SK-N-SH treated with all-trans-retinoic acid at 6 μM for 48 hours (cell line): ENCODE measurements around the gene VAMP5.

ENCODE experiments used
- ATAC-seq: fragments of 200-7000 bp; cut with Tn5 transposase; 3 replicates; pipeline ENCODE4 v1.9.1; 2020; ENCODE audit warnings: mild to moderate bottlenecking, moderate library complexity
- ARNTL ChIP-seq: fragments of 450-650 bp; formaldehyde crosslinking; IDR thresholded peaks from 2 replicates; pipeline ENCODE4 v1.5.0; 2020; ENCODE audit warnings: low read depth, mild to moderate bottlenecking, moderate library complexity, borderline replicate concordance
- BACH2 ChIP-seq: fragments of 250-450 bp; sonication (Bioruptor Pico); IDR thresholded peaks from 2 replicates; pipeline ENCODE4 v1.9.0; 2021; ENCODE audit warnings: mild to moderate bottlenecking, borderline replicate concordance
- CREB5 ChIP-seq: fragments of 250-450 bp; sonication (Bioruptor Pico); IDR thresholded peaks from 2 replicates; pipeline ENCODE4 v1.5.1; 2020; ENCODE audit warnings: low read depth, mild to moderate bottlenecking, moderate library complexity
- CSDC2 ChIP-seq: fragments of 250-450 bp; sonication (Bioruptor Pico); IDR thresholded peaks from 2 replicates; pipeline ENCODE4 v1.5.0; 2020; ENCODE audit warnings: mild to moderate bottlenecking, moderate library complexity
- CSRNP3 ChIP-seq: fragments of 250-450 bp; sonication (Bioruptor Pico); IDR thresholded peaks from 2 replicates; pipeline ENCODE4 v1.5.1; 2021; ENCODE audit warnings: mild to moderate bottlenecking, moderate library complexity
- ESRRG ChIP-seq: fragments of 250-450 bp; sonication (Bioruptor Pico); IDR thresholded peaks from 2 replicates; pipeline ENCODE4 v1.6.1; 2021; ENCODE audit warnings: mild to moderate bottlenecking
- GLIS3 ChIP-seq: fragments of 250-450 bp; sonication (Bioruptor Pico); IDR thresholded peaks from 2 replicates; pipeline ENCODE4 v1.5.0; 2020; ENCODE audit warnings: mild to moderate bottlenecking, moderate library complexity
- ISL1 ChIP-seq: fragments of 250-450 bp; sonication (Bioruptor Pico); IDR thresholded peaks from 2 replicates; pipeline ENCODE4 v2.1.2; 2022; ENCODE audit warnings: mild to moderate bottlenecking, moderate library complexity
- OSR1 ChIP-seq: fragments of 250-450 bp; sonication (Bioruptor Pico); IDR thresholded peaks from 2 replicates; pipeline ENCODE4 v1.8.0; 2022; ENCODE audit warnings: moderate library complexity, mild to moderate bottlenecking, inconsistent platforms
- PATZ1 ChIP-seq: fragments of 250-450 bp; sonication (Bioruptor Pico); IDR thresholded peaks from 2 replicates; pipeline ENCODE4 v1.8.0; 2020; ENCODE audit warnings: mild to moderate bottlenecking, moderate library complexity, borderline replicate concordance
- POU6F1 ChIP-seq: fragments of 250-450 bp; sonication (Bioruptor Pico); IDR thresholded peaks from 2 replicates; pipeline ENCODE4 v1.8.0; 2021; ENCODE audit warnings: low read depth, mild to moderate bottlenecking, moderate library complexity, borderline replicate concordance
- RARB ChIP-seq: fragments of 250-450 bp; sonication (Bioruptor Pico); IDR thresholded peaks from 2 replicates; pipeline ENCODE4 v1.8.0; 2021; ENCODE audit warnings: mild to moderate bottlenecking, moderate library complexity
- SNAI2 ChIP-seq: fragments of 250-450 bp; sonication (Bioruptor Pico); IDR thresholded peaks from 2 replicates; pipeline ENCODE4 v1.5.0; 2020; ENCODE audit warnings: mild to moderate bottlenecking, moderate library complexity
- TCF4 ChIP-seq: fragments of 250-450 bp; sonication (Bioruptor Pico); IDR thresholded peaks from 2 replicates; pipeline ENCODE4 v1.8.0; 2021; ENCODE audit warnings: mild to moderate bottlenecking, moderate library complexity, borderline replicate concordance
- TOX ChIP-seq: fragments of 250-450 bp; sonication (Bioruptor Pico); IDR thresholded peaks from 2 replicates; pipeline ENCODE4 v1.8.0; 2021; ENCODE audit warnings: mild to moderate bottlenecking, moderate library complexity, borderline replicate concordance
- TSHZ2 ChIP-seq: fragments of 250-450 bp; sonication (Bioruptor Pico); IDR thresholded peaks from 2 replicates; pipeline ENCODE4 v1.5.0; 2020; ENCODE audit warnings: mild to moderate bottlenecking, moderate library complexity
- ZC3H10 ChIP-seq: fragments of 250-450 bp; sonication (Bioruptor Pico); IDR thresholded peaks from 2 replicates; pipeline ENCODE4 v1.5.1; 2021; ENCODE audit warnings: mild to moderate bottlenecking, moderate library complexity
- ZFP3 ChIP-seq: fragments of 250-450 bp; sonication (Bioruptor Pico); IDR thresholded peaks from 2 replicates; pipeline ENCODE4 v1.5.0; 2020; ENCODE audit warnings: mild to moderate bottlenecking, moderate library complexity
- ZFP30 ChIP-seq: fragments of 450-650 bp; formaldehyde crosslinking; IDR thresholded peaks from 2 replicates; pipeline ENCODE4 v1.5.0; 2022; ENCODE audit warnings: mild to moderate bottlenecking, moderate library complexity
- ZNF565 ChIP-seq: fragments of 450-650 bp; formaldehyde crosslinking; conservative IDR thresholded peaks from 2 replicates; pipeline ENCODE4 v1.5.0; 2020; ENCODE audit warnings: low read depth, mild to moderate bottlenecking, moderate library complexity
- ZNF70 ChIP-seq: fragments of 450-650 bp; formaldehyde crosslinking; IDR thresholded peaks from 2 replicates; pipeline ENCODE4 v1.5.0; 2020; ENCODE audit warnings: mild to moderate bottlenecking, moderate library complexity
- ZNF8 ChIP-seq: fragments of 450-650 bp; formaldehyde crosslinking; IDR thresholded peaks from 2 replicates; pipeline ENCODE4 v1.5.0; 2020; ENCODE audit warnings: mild to moderate bottlenecking, moderate library complexity

The VAMP5 gene

GRCh38 chr2:85575739-85576138 lies 8.5 kb upstream of the VAMP5 start:
- TF ChIP-seq ZC3H10 (CRISPR knock-in tag) (no peak), ZFP30 (CRISPR knock-in tag) (no peak), ZNF8 (CRISPR knock-in tag) (no peak), BACH2 (CRISPR knock-in tag) (no peak), CSDC2 (CRISPR knock-in tag) (no peak), CREB5 (CRISPR knock-in tag) (no peak), CSRNP3 (CRISPR knock-in tag) (no peak), TOX (CRISPR knock-in tag) (no peak), ZNF565 (no peak), GLIS3 (no peak), ISL1 (CRISPR knock-in tag) (no peak), ARNTL (CRISPR knock-in tag) (no peak), POU6F1 (CRISPR knock-in tag) (no peak), ZFP3 (CRISPR knock-in tag) (no peak), TCF4 (CRISPR knock-in tag) (no peak)
- TF ChIP-seq, all 23 proteins: peak for 0
- ATAC-seq, result no peak

- ATAC-seq, result no peak
- TF ChIP-seq CSDC2 (CRISPR knock-in tag), result no peak
- no peak for TF ChIP-seq ZFP3 (CRISPR knock-in tag)
- TF ChIP-seq ZNF565, result no peak
- no peak for TF ChIP-seq ESRRG (CRISPR knock-in tag)
- TF ChIP-seq ZNF70, result no peak
- TF ChIP-seq OSR1 (CRISPR knock-in tag), result no peak
- no peak for TF ChIP-seq ISL1 (CRISPR knock-in tag)
- TF ChIP-seq, all 23 proteins: peak for 0
These were observed 7.2 kb upstream of the VAMP5 start for GRCh38 chr2:85577063-85577385.

GRCh38 chr2:85577386-85578242 lies 6.6 kb upstream of the VAMP5 start, which contains the start of gene VAMP8:
VAMP8 (plus strand) TSS chr2:85577586; CDS start chr2:85577647, 61 bp downstream.
- ATAC-seq, result no peak
- no peak for TF ChIP-seq GLIS3
- TF ChIP-seq PATZ1, result no peak
- TF ChIP-seq CSRNP3 (CRISPR knock-in tag), result no peak
- TF ChIP-seq BACH2 (CRISPR knock-in tag), result no peak
- TF ChIP-seq ARNTL (CRISPR knock-in tag), result no peak
- no peak for TF ChIP-seq CREB5 (CRISPR knock-in tag)
- TF ChIP-seq SNAI2 (CRISPR knock-in tag), result no peak
- no peak for TF ChIP-seq ESRRG (CRISPR knock-in tag)
- no peak for TF ChIP-seq RARB
- no peak for TF ChIP-seq ZFP30 (CRISPR knock-in tag)
- TF ChIP-seq ZNF70, result no peak
- no peak for TF ChIP-seq ZC3H10 (CRISPR knock-in tag)
- TF ChIP-seq OSR1 (CRISPR knock-in tag), result no peak
- no peak for TF ChIP-seq POU6F1 (CRISPR knock-in tag)
- TF ChIP-seq TOX (CRISPR knock-in tag), result no peak
- no peak for TF ChIP-seq CSDC2 (CRISPR knock-in tag)
- no peak for TF ChIP-seq TSHZ2
- no peak for TF ChIP-seq ZFP3 (CRISPR knock-in tag)
